Mucosa of stomach (tissue), 1 donor: ENCODE measurements around the gene OR52K1.

Experiments
- H3K27me3 ChIP-seq: one replicate; pipeline ENCODE4 v1.7.0; 2013; ENCODE audit warnings: mild to moderate bottlenecking, low read length; ENCODE audit not compliant: control insufficient read depth, insufficient read depth
- H3K36me3 ChIP-seq: one replicate; pipeline ENCODE4 v1.7.0; 2013; ENCODE audit warnings: low read length; ENCODE audit not compliant: control insufficient read depth, insufficient read depth
- H3K4me1 ChIP-seq: one replicate; pipeline ENCODE4 v1.7.0; 2013; ENCODE audit warnings: mild to moderate bottlenecking, low read length; ENCODE audit not compliant: control insufficient read depth, insufficient read depth
- H3K4me3 ChIP-seq: one replicate; pipeline ENCODE4 v1.7.0; 2013; ENCODE audit warnings: low read length
- H3K9ac ChIP-seq: one replicate; pipeline ENCODE4 v1.7.0; 2013; ENCODE audit warnings: mild to moderate bottlenecking, low read length, moderate library complexity
- H3K9me3 ChIP-seq: one replicate; pipeline ENCODE4 v1.7.0; 2013; ENCODE audit warnings: mild to moderate bottlenecking, low read length, moderate library complexity; ENCODE audit not compliant: control insufficient read depth
- donor health status: Pancreatic carcinoma.

OR52K1 gene

GRCh38 chr11:4541071-4541470 is 58.6 kb downstream of the OR52K1 start:
- Histone ChIP-seq H3K9ac (no peak overlapping the region), H3K36me3 (no peaks in the 10 kb centered on the region), H3K9me3 (no peaks in the 10 kb centered on the region), H3K27me3 (no peaks in the 10 kb centered on the region), H3K4me1 (no peaks in the 10 kb centered on the region), H3K4me3 (no peak overlapping the region)
